ENCODE data around the gene ANAPC7.
"Not testable (repeated sequence)": the region's sequence is repeated elsewhere in the genome, so short reads cannot be mapped to it uniquely, and the experiment has no call there.

The ANAPC7 gene

GRCh38 chr12:110403146-110403975 is at the start of gene ANAPC7:
Gene ANAPC7, minus strand, starts transcription at chr12:110403708. Its CDS starts 81 bp downstream, at chr12:110403627.
- DNase-seq (ENCODE audit: low read depth, low spot score): peak; percentile 94

GRCh38 chr12:110451263-110451662 is 47.8 kb upstream of the ANAPC7 start:
- no peak for DNase-seq (ENCODE audit: low read depth, low spot score)

GRCh38 chr12:110449799-110450497 is 46.4 kb upstream of the ANAPC7 start, which contains the start of gene ARPC3:
Gene ARPC3, minus strand, starts transcription at chr12:110450337. Its CDS starts 77 bp downstream, at chr12:110450260.
- peak; percentile 98 for DNase-seq (ENCODE audit: low read depth, low spot score)

- DNase-seq (ENCODE audit: low read depth, low spot score): no peak
Measured at GRCh38 chr12:110444455-110444854, 40.9 kb upstream of the ANAPC7 start.

GRCh38 chr12:110436231-110436630 is 32.7 kb upstream of the ANAPC7 start:
- no peak for DNase-seq (ENCODE audit: low read depth, low spot score)

GRCh38 chr12:110431957-110432587 is 28.6 kb upstream of the ANAPC7 start:
- no peak for DNase-seq (ENCODE audit: low read depth, low spot score)

GRCh38 chr12:110429676-110430075 is 26.2 kb upstream of the ANAPC7 start:
- DNase-seq (ENCODE audit: low read depth, low spot score): not testable (repeated sequence)

GRCh38 chr12:110426406-110426805 is 22.9 kb upstream of the ANAPC7 start:
- no peak for DNase-seq (ENCODE audit: low read depth, low spot score)

- no peak for DNase-seq (ENCODE audit: low read depth, low spot score)
Measured at GRCh38 chr12:110424237-110424636, 20.7 kb upstream of the ANAPC7 start.

GRCh38 chr12:110421701-110422100 is 18.2 kb upstream of the ANAPC7 start:
- no peak for DNase-seq (ENCODE audit: low read depth, low spot score)

GRCh38 chr12:110421159-110421661 is 17.7 kb upstream of the ANAPC7 start:
- no peak for DNase-seq (ENCODE audit: low read depth, low spot score)

- not testable (repeated sequence) for DNase-seq (ENCODE audit: low read depth, low spot score)
Measured at GRCh38 chr12:110420644-110421043, 17.1 kb upstream of the ANAPC7 start.

GRCh38 chr12:110417113-110417512 is 13.6 kb upstream of the ANAPC7 start:
- not testable (repeated sequence) for DNase-seq (ENCODE audit: low read depth, low spot score)

- DNase-seq (ENCODE audit: low read depth, low spot score): not testable (repeated sequence)
Measured at GRCh38 chr12:110410086-110410485, 6.6 kb upstream of the ANAPC7 start.

GRCh38 chr12:110405126-110405662 is 1.7 kb upstream of the ANAPC7 start:
- peak; percentile 11 for DNase-seq (ENCODE audit: low read depth, low spot score)

GRCh38 chr12:110403976-110404682 is 621 bp upstream of the ANAPC7 start:
- peak; percentile 85 for DNase-seq (ENCODE audit: low read depth, low spot score)

GRCh38 chr12:110382683-110383082 is 20.8 kb downstream of the ANAPC7 start:
- no peak for DNase-seq (ENCODE audit: low read depth, low spot score)

- DNase-seq (ENCODE audit: low read depth, low spot score): no peak
Measured at GRCh38 chr12:110379631-110380030, 23.9 kb downstream of the ANAPC7 start.

GRCh38 chr12:110379197-110379596 is 24.3 kb downstream of the ANAPC7 start:
- DNase-seq (ENCODE audit: low read depth, low spot score): no peak

- DNase-seq (ENCODE audit: low read depth, low spot score): not testable (repeated sequence)
Measured at GRCh38 chr12:110378131-110378790, 25.2 kb downstream of the ANAPC7 start.

Measured in ELF-1 (cell line).